ENCODE measurements around the gene SETBP1. TPM values are rescaled to one million over a fixed set of nuclear protein-coding genes. Genes with fewer than 3 reads are reported as not detected.

Gene SETBP1
- total RNA-seq, 1 experiment from 2014 or later: 0.05 TPM

GRCh38 chr18:45068400-45069094, 387.9 kb downstream of the SETBP1 start:
- Histone ChIP-seq H2AFZ (ENCODE audit: low read depth, low read length, poor library complexity, severe bottlenecking) (no peak overlapping the region), H4K20me1 (ENCODE audit: insufficient read depth) (no peaks in the 10 kb centered on the region), H3K79me2 (ENCODE audit: insufficient read depth, low read length) (no peaks in the 10 kb centered on the region), H3K36me3 (ENCODE audit: control insufficient read depth in 1 of 2, insufficient read depth in 2 of 2, low read length in 2 of 2) (no peaks in the 10 kb centered on the region), H3K27me3 (ENCODE audit: insufficient read depth, low read length) (no peaks in the 10 kb centered on the region), H3K4me3 (replicated peaks in 1 of 2; ENCODE audit: low read depth in 1 of 2, low read length in 2 of 2) (no peak overlapping the region), H3K4me2 (ENCODE audit: low read length) (no peak overlapping the region), H3K9me3 (ENCODE audit: control insufficient read depth in 1 of 2, insufficient read depth in 1 of 2, low read depth in 1 of 2, low read length in 2 of 2) (peaks cover 4 to 31% of the 10 kb centered on the region in 2 experiments; a peak in 2 of 4 replicates), H3K9ac (ENCODE audit: low read length) (no peak overlapping the region), H3K9me2 (ENCODE audit: insufficient read depth) (no peaks in the 10 kb centered on the region), H3K27ac (ENCODE audit: low read depth, low read length) (no peak overlapping the region), H3K4me1 (ENCODE audit: control insufficient read depth in 1 of 2, insufficient read depth in 2 of 2, low read length in 2 of 2) (no peaks in the 10 kb centered on the region)
- intact Hi-C loops (cut with micrococcal nuclease): no loop called here
- ATAC-seq (no peak), DNase-seq (ENCODE audit: low read depth, low spot score) (no peak)
- no TSS peak for BruUV-seq (replicated peaks)
- TF ChIP-seq REST (IDR thresholded peaks at IDR 0.05; ENCODE audit: low read depth) (no peak), ELF1 (IDR thresholded peaks at IDR 0.05; ENCODE audit: borderline replicate concordance, low read depth) (no peak), EGR1 (IDR thresholded peaks at IDR 0.05; ENCODE audit: low read depth) (no peak), ATF3 (IDR thresholded peaks at IDR 0.05) (no peak), EZH2phosphoT487 (IDR thresholded peaks at IDR 0.05; ENCODE audit: borderline replicate concordance) (no peak), MAX (IDR thresholded peaks at IDR 0.05) (no peak), YY1 (IDR thresholded peaks at IDR 0.05; ENCODE audit: extremely low read depth, insufficient replicate concordance, low read depth, low read length) (no peak), POLR2AphosphoS5 (IDR thresholded peaks at IDR 0.05; ENCODE audit: low read depth, low read length) (no peak), JUND (IDR thresholded peaks at IDR 0.05) (no peak), RAD21 (IDR thresholded peaks at IDR 0.05; ENCODE audit: low read depth) (no peak)
- ChIA-PET RAD21 (ENCODE audit: low non-redundant PET in 1 of 2, low total read pairs in 2 of 2, uncharacterized antibody in 2 of 2, unreplicated experiment in 2 of 2) (no interaction called here), POLR2A (no interaction called here), CTCF (no interaction called here)
